Peyer's patch (tissue), 4 donors: ENCODE data around the gene PRPSAP1.

ENCODE experiments used
- POLR2A ChIP-seq, 2 donors: fragments of 450-650 bp; IDR thresholded peaks; one replicate each; pipeline ENCODE4 v1.5.1; 2017; ENCODE audit warnings: antibody characterized with exemption in 2 of 2, mild to moderate bottlenecking in 2 of 2, moderate library complexity in 2 of 2
- TF ChIP-seq, protein P1 (sequence below), 6 experiments: fragments of 450-650 bp in 4 of 6; fragments of 200-600 bp in 2 of 6; sonication (generic) in 1 of 6; IDR thresholded peaks; one replicate each; pipeline ENCODE4 v1.5.1; 2017 to 2019; ENCODE audit warnings: antibody characterized with exemption in 6 of 6, mild to moderate bottlenecking in 3 of 6, moderate library complexity in 1 of 6

- no peak for TF ChIP-seq POLR2A (IDR thresholded peaks at IDR 0.05)
- TF ChIP-seq, protein P1, sequence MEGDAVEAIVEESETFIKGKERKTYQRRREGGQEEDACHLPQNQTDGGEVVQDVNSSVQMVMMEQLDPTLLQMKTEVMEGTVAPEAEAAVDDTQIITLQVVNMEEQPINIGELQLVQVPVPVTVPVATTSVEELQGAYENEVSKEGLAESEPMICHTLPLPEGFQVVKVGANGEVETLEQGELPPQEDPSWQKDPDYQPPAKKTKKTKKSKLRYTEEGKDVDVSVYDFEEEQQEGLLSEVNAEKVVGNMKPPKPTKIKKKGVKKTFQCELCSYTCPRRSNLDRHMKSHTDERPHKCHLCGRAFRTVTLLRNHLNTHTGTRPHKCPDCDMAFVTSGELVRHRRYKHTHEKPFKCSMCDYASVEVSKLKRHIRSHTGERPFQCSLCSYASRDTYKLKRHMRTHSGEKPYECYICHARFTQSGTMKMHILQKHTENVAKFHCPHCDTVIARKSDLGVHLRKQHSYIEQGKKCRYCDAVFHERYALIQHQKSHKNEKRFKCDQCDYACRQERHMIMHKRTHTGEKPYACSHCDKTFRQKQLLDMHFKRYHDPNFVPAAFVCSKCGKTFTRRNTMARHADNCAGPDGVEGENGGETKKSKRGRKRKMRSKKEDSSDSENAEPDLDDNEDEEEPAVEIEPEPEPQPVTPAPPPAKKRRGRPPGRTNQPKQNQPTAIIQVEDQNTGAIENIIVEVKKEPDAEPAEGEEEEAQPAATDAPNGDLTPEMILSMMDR (IDR thresholded peaks at IDR 0.05), result no peak
These were observed 56.3 kb downstream of the PRPSAP1 start for GRCh38 chr17:76297436-76297835.
